ENCODE data around the gene AHR. TPM values are rescaled to one million over a fixed set of nuclear protein-coding genes. Genes with fewer than 3 reads are reported as not detected.

The AHR gene
- total and polyA plus RNA-seq, 2 donors (not counting 3 experiments of a cell fraction or from before 2014, with no cell fraction given): 4.8 to 31.8 TPM

DNA sequence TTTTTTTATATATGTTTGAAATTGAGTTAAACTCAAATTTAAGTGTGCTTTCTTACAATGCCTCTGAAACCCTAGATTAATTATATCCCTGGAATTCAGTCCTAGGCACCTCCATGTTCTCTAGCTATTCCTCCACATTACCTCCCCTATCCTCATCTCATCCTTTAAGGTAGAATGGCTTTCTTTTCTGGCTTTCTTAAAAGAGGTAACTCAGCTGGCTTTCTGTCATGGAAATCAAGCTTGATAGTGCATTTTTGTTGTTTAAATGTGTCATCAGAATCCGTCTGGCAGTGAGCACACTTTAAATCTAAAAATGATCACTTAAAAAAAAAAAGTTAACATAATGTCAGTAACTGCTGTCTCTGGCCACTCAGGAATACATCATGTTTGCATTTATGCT, 42.2 kb downstream of the AHR start:
- TF ChIP-seq, protein P1, sequence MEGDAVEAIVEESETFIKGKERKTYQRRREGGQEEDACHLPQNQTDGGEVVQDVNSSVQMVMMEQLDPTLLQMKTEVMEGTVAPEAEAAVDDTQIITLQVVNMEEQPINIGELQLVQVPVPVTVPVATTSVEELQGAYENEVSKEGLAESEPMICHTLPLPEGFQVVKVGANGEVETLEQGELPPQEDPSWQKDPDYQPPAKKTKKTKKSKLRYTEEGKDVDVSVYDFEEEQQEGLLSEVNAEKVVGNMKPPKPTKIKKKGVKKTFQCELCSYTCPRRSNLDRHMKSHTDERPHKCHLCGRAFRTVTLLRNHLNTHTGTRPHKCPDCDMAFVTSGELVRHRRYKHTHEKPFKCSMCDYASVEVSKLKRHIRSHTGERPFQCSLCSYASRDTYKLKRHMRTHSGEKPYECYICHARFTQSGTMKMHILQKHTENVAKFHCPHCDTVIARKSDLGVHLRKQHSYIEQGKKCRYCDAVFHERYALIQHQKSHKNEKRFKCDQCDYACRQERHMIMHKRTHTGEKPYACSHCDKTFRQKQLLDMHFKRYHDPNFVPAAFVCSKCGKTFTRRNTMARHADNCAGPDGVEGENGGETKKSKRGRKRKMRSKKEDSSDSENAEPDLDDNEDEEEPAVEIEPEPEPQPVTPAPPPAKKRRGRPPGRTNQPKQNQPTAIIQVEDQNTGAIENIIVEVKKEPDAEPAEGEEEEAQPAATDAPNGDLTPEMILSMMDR (IDR thresholded peaks at IDR 0.05; ENCODE audit: extremely low read depth in 1 of 2, insufficient read depth in 1 of 2, low read depth in 1 of 2, low read length in 2 of 2): no peak
- TF ChIP-seq FOS (IDR thresholded peaks at IDR 0.05; ENCODE audit: borderline replicate concordance, insufficient read depth, low read length) (no peak), POLR2AphosphoS5 (IDR thresholded peaks at IDR 0.05; ENCODE audit: insufficient read depth, low read depth, low read length) (no peak), GATA2 (IDR thresholded peaks at IDR 0.05; ENCODE audit: insufficient read depth, insufficient read length, low read depth, low read length) (no peak), MYC (IDR thresholded peaks at IDR 0.05; ENCODE audit: low read depth, low read length) (no peak), POLR2A (IDR thresholded peaks at IDR 0.05; ENCODE audit: low read depth, low read length) (no peak), EZH2 (IDR thresholded peaks at IDR 0.05; ENCODE audit: borderline replicate concordance, low read depth, low read length, severe bottlenecking) (no peak), JUN (IDR thresholded peaks at IDR 0.05; ENCODE audit: borderline replicate concordance, insufficient read depth, insufficient read length, low read depth) (no peak)
- TF ChIP-seq, protein P2, sequence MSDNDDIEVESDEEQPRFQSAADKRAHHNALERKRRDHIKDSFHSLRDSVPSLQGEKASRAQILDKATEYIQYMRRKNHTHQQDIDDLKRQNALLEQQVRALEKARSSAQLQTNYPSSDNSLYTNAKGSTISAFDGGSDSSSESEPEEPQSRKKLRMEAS (IDR thresholded peaks at IDR 0.05; ENCODE audit: insufficient read depth, insufficient read length): no peak
- no TSS peak for BruUV-seq (replicated peaks)

More for the DNA sequence above, 42.2 kb downstream of the AHR start:
- DNase-seq (ENCODE audit: low read depth, low spot score) (no peak), FAIRE-seq (no peak)
- intact Hi-C loops (cut with micrococcal nuclease) (no loop called here), dilution Hi-C loops (cut with MboI; ENCODE audit: extremely low pct_ligation_motif_present, low sequenced_read_pairs) (no loop called here)
- Histone ChIP-seq H3K9ac (replicated peaks; ENCODE audit: extremely low read depth, insufficient read depth, low read length) (no peak overlapping the region), H3K4me2 (ENCODE audit: insufficient read depth, low read length) (no peak overlapping the region), H4K20me1 (replicated peaks; ENCODE audit: control insufficient read depth, extremely low read depth, insufficient read depth, low read length) (no peaks in the 10 kb centered on the region), H3K4me1 (ENCODE audit: control insufficient read depth, extremely low read depth, insufficient read depth, low read length) (peaks cover 11% of the 10 kb centered on the region), H3K9me3 (replicated peaks; ENCODE audit: control insufficient read depth, insufficient read depth, low read length) (no peaks in the 10 kb centered on the region), H3K79me2 (ENCODE audit: control insufficient read depth, insufficient read depth, low read length) (peaks cover 3% of the 10 kb centered on the region), H3K36me3 (ENCODE audit: control insufficient read depth in 2 of 2, extremely low read depth in 1 of 2, insufficient read depth in 2 of 2, low read length in 2 of 2) (peaks cover 2 to 8% of the 10 kb centered on the region in 2 experiments), H2AFZ (ENCODE audit: low read depth, low read length) (no peak overlapping the region), H3K27me3 (ENCODE audit: control insufficient read depth in 2 of 2, insufficient read depth in 2 of 2, low read length in 2 of 2) (no peaks in the 10 kb centered on the region), H3K27ac (ENCODE audit: insufficient read depth, low read depth, low read length) (no peak overlapping the region), H3K9me1 (replicated peaks; ENCODE audit: control insufficient read depth, extremely low read depth, insufficient read depth, low read length) (no peaks in the 10 kb centered on the region), H3K4me3 (replicated peaks in 1 of 3; ENCODE audit: insufficient read depth in 1 of 3, low read depth in 1 of 3, low read length in 3 of 3) (no peak overlapping the region)
- ChIA-PET CTCF (interaction anchor here (0.6 to 2.2 kb wide), 4 partner anchors 21 to 358 kb away, joined by 3 to 8 read pairs (median 4); no protein-coding TSS in a partner anchor), POLR2A (no interaction called here)

Data from endothelial cell of umbilical vein (primary cell).